Kidney (tissue), 14 donors: ENCODE data around the gene MLN. TPM values are rescaled to one million over a fixed set of nuclear protein-coding genes. Genes with fewer than 3 reads are reported as not detected.
A peak's percentile ranks its signal among the peaks of the same experiment; 100 is the strongest.

Experiments
- DNase-seq, 5 donors: peaks; one replicate each; pipeline ENCODE4 v3.0.0-alpha.2; 2013 to 2020
- FAIRE-seq: peaks from 2 replicates; lab custom pipeline; 2012; peaks lifted over from hg19 to GRCh38; lab: Jason Lieb, UNC
- H3K27ac ChIP-seq, 2 donors: one replicate each; pipeline ENCODE4 v1.7.0; 2013; ENCODE audit warnings: low read depth in 2 of 2, low read length in 2 of 2, inconsistent platforms in 1 of 2
- H3K27me3 ChIP-seq: one replicate; pipeline ENCODE4 v1.7.1; 2013; ENCODE audit warnings: low read length, inconsistent platforms; ENCODE audit not compliant: control insufficient read depth, insufficient read depth
- H3K36me3 ChIP-seq, 3 donors: one replicate each; pipeline versions ENCODE4 v1.7.0 to v1.7.1; 2013; ENCODE audit warnings: low read length in 3 of 3, control low read depth in 1 of 3, inconsistent platforms in 1 of 3; ENCODE audit not compliant: insufficient read depth in 3 of 3, control insufficient read depth in 2 of 3
- H3K4me1 ChIP-seq, 3 donors: one replicate each; pipeline versions ENCODE4 v1.7.0 to v1.7.1; 2013; ENCODE audit warnings: low read length in 3 of 3, inconsistent platforms in 1 of 3, low read depth in 1 of 3; ENCODE audit not compliant: control insufficient read depth in 2 of 3, insufficient read depth in 2 of 3
- H3K4me3 ChIP-seq, 3 donors: one replicate each; pipeline versions ENCODE4 v1.7.0 to v1.8.1; 2013; ENCODE audit warnings: low read length in 3 of 3, control low read depth in 1 of 3, inconsistent platforms in 1 of 3
- H3K9ac ChIP-seq, 3 donors: one replicate each; pipeline versions ENCODE4 v1.7.0 to v1.7.1; 2013; ENCODE audit warnings: low read length in 3 of 3, control low read depth in 1 of 3, inconsistent platforms in 1 of 3
- H3K9me3 ChIP-seq, 3 donors: one replicate each; pipeline versions ENCODE4 v1.7.0 to v1.7.1; 2013; ENCODE audit warnings: low read length in 3 of 3, control low read depth in 1 of 3, inconsistent platforms in 1 of 3; ENCODE audit not compliant: control insufficient read depth in 2 of 3, insufficient read depth in 1 of 3
- intact Hi-C: fragments of 100-400 bp; cut with DNase I; formaldehyde crosslinking; loops from one replicate; pipeline ENCODE4 v1.11.1; 2022
- polyA plus RNA-seq: library from polyadenylated mRNA; stranded (reverse); fragments of 350-450 nt; fragmentation: Illumina TruSeq; extraction: RNeasy Lipid Tissue Mini Kit (QIAGEN cat#74804); gene quantifications from one replicate; pipeline ENCODE4 v1.2.3, GENCODE V29; 2014; ENCODE audit warnings: low read depth, low replicate concordance; ENCODE audit not compliant: insufficient read depth
- total RNA-seq: library from RNA; stranded (reverse); fragmentation: NEBNext Ultra II Directional; extraction: Animal tissue kit (Norgen Biotek cat#: 25700); gene quantifications from one replicate; pipeline ENCODE4 v1.2.1, GENCODE V29; 2021
- TF ChIP-seq, protein P1 (sequence below): IDR thresholded peaks from 3 replicates; pipeline ENCODE4 v1.5.1; 2012; ENCODE audit warnings: mild to moderate bottlenecking, moderate library complexity, borderline replicate concordance; ENCODE audit not compliant: insufficient read depth; ENCODE audit errors: extremely low read depth
- donor health status: control.
- donor health status: control.
- donor health status: control.
- donor health status: control.
- donor health status: control.
- donor health status: DM: yes; HTN: yes; CAD: no.
- donor health status: Normal renal cell carcinoma (clear cell type).

Gene MLN
- total and polyA plus RNA-seq, 2 donors from 2014 or later, result not detected

DNA sequence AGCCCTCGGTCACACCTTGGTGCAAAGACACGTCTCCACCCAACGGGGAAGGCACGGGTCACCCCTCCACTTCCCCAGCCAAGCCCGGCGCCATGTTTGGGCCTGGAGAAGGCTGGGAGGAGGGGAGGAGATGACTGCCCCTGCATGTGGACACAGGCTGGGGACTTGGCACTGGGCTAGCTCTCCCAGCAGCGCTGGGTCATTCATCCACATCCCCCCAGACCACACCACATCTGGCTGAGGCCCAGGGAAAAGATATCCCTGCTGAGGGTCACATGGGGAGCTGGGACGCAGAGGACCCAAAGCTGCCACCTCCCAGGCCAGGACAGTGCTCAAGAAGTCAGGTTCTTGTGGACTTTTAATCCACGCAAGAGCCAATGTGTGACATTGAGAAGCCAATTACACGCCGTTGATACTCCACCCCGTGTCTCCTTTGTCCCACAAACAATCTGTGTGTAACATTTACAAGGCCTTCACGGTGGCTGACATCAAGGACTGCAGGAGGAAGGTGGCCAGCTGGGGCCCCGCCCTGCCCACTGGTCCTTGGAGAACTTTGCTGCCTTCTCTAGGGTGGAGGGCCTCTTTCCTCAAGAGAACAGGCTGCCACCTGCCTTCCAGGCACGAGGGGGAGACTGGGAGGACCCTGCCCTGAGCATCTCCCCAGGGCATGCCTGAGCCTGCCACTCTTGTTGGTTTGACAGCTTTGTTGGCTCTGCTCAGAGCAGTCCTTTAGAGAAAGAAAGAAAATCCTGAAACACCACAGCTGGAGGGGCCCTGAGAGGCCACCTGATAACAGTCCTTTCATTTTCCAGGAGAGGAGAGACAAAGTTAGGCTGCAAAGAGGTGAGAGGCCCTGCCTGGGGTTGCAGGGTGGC is 51.8 kb downstream of the MLN start:
- Histone ChIP-seq H3K4me1 (peaks cover 0 to 4% (median 0%) of the 10 kb centered on the region in 3 donors), H3K27ac (no peak overlapping the region), H3K9ac (no peak overlapping the region), H3K4me3 (no peak overlapping the region), H3K9me3 (no peaks in the 10 kb centered on the region), H3K27me3 (no peaks in the 10 kb centered on the region), H3K36me3 (no peaks in the 10 kb centered on the region)
- FAIRE-seq (no peak), DNase-seq (peak in 2 of 5 donors; percentile 51 to 62)
- intact Hi-C loops, result no loop called here
- TF ChIP-seq, protein P1, sequence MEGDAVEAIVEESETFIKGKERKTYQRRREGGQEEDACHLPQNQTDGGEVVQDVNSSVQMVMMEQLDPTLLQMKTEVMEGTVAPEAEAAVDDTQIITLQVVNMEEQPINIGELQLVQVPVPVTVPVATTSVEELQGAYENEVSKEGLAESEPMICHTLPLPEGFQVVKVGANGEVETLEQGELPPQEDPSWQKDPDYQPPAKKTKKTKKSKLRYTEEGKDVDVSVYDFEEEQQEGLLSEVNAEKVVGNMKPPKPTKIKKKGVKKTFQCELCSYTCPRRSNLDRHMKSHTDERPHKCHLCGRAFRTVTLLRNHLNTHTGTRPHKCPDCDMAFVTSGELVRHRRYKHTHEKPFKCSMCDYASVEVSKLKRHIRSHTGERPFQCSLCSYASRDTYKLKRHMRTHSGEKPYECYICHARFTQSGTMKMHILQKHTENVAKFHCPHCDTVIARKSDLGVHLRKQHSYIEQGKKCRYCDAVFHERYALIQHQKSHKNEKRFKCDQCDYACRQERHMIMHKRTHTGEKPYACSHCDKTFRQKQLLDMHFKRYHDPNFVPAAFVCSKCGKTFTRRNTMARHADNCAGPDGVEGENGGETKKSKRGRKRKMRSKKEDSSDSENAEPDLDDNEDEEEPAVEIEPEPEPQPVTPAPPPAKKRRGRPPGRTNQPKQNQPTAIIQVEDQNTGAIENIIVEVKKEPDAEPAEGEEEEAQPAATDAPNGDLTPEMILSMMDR, result no peak

DNA sequence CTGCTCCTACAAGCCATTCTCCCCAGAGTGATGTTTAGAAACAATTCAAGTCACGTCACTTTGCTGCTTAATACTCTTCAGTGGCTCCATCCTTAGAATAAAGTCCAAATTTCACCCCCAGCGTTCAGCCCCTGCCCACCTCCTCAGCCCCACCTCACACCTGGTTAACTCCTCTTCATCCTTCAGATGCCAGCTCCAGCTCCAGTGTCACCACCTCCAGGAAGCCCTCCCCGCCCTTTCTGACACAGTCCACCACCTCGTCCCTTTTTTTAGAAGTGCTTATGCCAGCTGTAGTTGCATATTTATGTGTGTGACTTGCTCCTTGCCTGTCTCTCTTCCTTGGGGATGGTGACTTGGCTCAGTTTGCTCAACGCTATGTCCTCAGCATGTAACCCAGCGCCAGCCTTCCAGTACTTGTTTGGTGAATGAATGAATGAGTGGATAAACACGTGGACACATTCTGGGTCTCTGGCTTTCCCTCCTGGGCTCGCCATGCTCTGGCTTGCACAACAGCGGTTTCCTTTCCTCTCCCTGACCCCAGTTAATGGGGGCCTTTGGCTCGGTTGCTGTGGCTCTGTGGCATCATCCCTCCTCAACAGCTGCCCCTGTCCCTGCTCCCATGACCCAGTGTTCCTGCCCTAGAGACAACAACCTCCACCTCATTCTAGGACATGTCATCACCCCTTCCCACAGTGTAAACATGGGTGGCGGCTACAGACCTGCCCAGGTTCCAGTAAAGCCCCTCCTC is 53.4 kb downstream of the MLN start:
- intact Hi-C loops, result no loop called here
- Histone ChIP-seq H3K9me3 (no peaks in the 10 kb centered on the region), H3K27me3 (no peaks in the 10 kb centered on the region), H3K27ac (no peak overlapping the region), H3K36me3 (no peaks in the 10 kb centered on the region), H3K4me1 (peaks cover 0 to 12% (median 2%) of the 10 kb centered on the region in 3 donors), H3K9ac (no peak overlapping the region), H3K4me3 (no peak overlapping the region)
- no peak for FAIRE-seq
- peak in 1 of 5 donors; percentile 81 for DNase-seq
- TF ChIP-seq, protein P1, result no peak

DNA sequence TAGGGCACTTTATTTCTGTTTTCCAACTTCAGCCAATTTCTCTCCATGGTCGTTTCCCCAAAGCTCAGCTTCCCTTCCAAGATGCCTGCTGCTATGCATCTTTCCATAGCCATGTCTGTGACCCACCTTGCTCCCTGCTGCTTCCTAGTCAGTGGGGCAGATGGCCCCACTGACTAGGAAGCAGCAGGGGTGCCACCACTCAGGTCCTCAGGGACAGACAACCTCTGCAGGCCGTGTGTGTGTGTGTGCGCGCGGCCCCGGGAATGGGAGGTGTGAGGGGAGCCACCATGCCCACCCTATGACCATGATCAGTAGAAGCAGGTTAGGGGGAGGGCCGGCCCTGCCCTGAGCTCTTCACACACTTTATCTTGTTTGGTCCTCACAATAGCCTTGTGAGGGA is 54.4 kb downstream of the MLN start:
- intact Hi-C loops, result loop anchor here (10.0 kb wide), 1 partner anchor 275 kb away; no protein-coding TSS in a partner anchor
- no peaks in the 10 kb centered on the region for H3K36me3 ChIP-seq
- H3K9ac ChIP-seq, result no peak overlapping the region
- peaks cover 2 to 17% (median 9%) of the 10 kb centered on the region in 3 donors for H3K4me1 ChIP-seq
- no peak overlapping the region for H3K4me3 ChIP-seq
- H3K9me3 ChIP-seq, result no peaks in the 10 kb centered on the region
- no peak for DNase-seq
- H3K27me3 ChIP-seq, result no peaks in the 10 kb centered on the region
- FAIRE-seq, result no peak
- TF ChIP-seq, protein P1, result no peak
- H3K27ac ChIP-seq, result no peak overlapping the region
